Measurements from ENCODE around the gene CFAP161.
A peak's percentile ranks its signal among the peaks of the same experiment; 100 is the strongest.
"Not testable (repeated sequence)": the region's sequence is repeated elsewhere in the genome, so short reads cannot be mapped to it uniquely, and the experiment has no call there.

CFAP161 gene

DNA sequence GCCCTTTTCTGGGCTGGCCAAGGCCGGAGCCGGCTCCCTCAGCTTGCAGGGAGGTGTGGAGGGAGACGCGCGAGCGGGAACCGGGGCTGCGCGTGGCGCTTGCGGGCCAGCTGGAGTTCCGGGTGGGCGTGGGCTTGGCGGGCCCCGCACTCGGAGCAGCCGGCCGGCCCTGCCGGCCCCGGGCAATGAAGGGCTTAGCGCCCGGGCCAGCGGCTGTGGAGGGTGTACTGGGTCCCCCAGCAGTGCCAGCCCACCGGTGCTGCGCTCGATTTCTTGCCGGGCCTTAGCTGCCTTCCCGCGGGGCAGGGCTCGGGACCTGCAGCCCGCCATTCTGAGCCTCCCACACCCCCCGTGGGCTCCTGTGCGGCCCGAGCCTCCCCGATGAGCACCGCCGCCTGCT lies 24.5 kb downstream of the CFAP161 start:
- not testable (repeated sequence) for DNase-seq (ENCODE audit: low spot score)

DNA sequence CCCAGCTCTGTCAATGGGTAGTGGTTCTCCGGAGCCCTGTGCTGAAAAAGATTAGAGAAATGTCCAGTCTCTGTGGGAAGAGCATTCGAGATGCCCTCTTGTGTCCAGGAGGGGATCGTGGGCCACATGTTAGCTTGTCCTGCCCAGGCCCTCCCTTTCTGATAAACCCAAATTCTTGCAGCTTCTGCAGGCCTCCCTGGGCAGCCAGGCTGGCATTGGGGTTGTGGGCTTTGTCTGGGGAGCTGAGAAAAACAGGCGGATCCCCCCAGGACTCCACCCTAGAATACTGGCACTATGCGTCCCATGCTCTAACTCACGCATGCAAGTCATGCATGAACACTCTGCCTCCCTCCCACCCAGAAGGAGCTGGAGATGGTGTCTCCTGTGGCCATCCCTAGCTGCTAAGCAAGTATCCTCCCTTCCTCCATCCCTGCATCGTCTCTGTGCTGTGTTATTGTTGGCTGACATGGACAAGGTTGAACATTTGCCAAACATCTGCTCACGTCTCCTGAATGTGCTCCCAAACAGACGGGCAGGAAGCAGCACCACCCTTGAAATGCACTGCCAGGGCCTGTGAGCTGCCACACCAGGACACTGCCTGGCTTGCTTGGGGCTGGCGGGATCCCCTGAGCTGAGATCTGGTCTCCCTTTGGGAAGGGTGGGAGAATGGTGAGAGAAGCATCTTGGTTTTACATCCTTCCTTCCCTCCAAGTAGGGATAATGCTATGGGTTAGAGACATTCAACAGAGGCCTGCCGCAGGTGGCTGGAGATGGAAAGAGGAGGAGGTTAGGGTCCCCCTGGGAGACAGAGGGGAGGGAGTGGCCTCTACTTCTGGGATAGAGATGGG lies 26.5 kb downstream of the CFAP161 start:
- no peak for DNase-seq (ENCODE audit: low spot score)

DNA sequence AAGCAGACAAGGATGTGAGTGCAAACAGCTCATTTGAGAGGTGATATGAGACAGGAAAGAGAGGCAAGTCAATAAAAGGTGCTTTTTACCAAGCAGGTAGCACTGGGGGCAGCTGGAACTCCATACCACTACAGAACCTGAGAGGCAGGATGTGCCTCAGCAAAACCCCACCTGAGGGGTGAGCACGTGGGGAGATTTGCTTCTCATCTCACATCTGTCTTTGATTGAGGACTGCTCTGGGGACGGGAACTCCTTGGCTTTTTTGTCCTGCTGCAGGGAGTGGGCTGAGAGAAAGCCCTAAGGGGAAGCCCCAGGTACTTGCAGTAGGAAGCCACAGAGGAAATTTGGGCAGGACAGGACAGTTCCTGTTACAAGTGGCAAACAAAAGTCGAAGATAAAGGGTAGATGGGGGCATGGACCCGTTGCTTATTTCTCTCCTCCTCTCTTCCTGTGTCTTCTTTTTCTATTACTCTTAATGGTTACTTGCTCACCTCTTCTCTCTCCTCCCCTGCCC lies 27.1 kb downstream of the CFAP161 start:
- no peak for DNase-seq (ENCODE audit: low spot score)

DNA sequence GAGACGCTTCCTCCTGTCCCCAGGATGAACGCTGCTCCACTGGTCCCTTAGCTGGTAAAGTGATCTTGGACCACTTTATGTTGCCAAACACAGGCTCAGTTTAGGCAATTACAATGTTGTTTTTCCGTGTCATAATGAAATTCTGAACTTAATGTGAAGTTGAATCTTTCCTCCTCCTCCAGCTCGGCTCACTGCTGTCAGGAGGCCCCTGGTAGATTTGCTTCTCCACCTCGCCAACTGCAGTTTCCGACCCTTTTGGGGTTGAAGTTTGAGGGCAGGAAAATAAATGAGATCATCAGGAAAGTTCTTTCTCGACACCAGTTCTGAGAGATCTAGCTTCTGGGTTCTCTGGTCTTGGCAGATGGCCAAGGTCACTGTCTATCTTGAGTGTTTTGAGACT lies 27.8 kb downstream of the CFAP161 start:
- peak; percentile 28 for DNase-seq (ENCODE audit: low spot score)

DNA sequence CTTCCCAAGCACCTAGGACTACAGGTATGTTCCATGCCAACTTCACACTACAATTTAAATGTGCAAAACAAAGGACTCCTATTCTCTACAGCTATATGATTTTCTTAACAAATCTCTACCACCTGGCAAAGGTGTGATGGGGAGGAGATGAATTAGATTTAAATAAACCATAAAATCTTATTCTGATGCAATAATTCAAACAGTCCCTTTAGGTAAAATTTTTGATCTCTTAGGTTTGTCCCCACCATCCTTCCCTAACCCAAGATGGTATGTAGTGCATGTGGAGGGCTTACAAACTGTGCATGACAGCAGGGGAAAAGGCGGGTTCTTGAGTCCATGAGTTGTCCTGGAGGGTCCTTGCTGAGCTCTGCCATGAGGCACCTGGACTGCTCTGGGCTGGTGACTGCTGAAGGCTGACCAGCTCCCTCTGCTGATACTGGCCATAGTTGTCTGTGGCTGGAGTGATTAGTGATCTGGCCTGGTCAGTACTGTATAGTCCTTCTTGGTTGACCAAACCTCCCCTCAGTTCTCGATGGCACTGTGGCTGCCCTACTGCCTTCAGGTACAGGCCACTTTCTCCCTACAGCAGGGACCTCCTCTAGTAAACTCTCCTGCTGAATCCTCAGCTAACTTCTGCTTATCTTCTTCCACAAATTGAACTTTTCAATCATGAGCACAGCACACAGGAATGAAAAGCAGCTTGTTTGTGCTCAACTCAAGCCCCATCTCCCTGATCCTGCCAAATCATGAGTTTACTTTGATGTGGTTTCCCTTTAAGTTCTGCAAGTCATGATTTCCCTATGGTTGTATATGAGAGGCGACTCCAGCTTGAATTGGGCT lies 30.1 kb downstream of the CFAP161 start:
- peak; percentile 49 for DNase-seq (ENCODE audit: low spot score)

DNA sequence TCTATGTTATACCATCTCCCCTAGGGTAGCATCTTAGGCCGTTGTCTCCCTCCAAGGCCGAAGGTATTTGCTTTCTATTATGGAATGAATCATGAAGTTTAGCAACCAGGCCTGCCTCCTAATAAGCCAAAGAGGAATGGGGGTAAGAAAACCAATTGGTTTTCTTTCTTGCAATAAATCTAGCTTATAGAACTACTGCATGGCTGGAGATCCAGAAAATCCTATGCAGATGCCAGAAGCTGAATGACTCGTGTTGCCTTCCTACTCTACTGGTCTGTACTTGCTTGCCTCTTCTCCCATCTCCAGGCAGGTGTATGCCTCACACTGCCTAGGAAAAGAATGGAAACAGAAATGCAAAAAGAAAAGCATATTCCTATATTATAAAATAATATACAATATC lies 31.5 kb downstream of the CFAP161 start:
- no peak for DNase-seq (ENCODE audit: low spot score)

DNA sequence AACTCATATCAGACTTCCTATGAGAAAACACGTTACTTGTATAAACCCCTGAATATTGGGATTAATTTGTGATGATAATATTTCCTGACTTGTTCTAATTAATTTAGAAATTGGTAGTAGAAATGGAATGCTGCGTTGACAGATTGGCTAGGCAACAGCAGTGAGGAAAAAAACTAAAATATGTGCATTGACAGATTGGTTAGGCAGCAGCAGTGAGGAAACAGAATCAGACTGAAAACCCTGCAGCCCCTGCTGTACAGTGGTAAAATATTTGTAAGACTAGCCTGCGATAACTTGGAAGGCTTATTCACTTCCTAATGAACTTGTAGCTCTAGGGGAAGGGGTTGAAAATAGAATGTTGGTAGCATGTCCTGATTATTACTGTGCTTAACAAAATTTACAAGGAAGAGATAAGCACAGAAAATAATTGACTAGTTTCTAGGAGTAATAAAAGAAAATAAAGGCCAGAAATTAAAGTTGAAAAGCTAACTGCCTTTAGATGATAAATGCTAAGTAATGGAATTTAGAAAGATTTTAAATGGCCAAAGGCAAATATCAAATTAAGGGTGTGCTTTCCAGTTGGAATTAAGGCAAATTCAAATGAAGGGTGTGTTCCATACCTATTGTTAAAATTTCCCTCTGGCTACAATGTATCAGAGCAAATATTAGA lies 32.7 kb downstream of the CFAP161 start:
- no peak for DNase-seq (ENCODE audit: low spot score)

DNA sequence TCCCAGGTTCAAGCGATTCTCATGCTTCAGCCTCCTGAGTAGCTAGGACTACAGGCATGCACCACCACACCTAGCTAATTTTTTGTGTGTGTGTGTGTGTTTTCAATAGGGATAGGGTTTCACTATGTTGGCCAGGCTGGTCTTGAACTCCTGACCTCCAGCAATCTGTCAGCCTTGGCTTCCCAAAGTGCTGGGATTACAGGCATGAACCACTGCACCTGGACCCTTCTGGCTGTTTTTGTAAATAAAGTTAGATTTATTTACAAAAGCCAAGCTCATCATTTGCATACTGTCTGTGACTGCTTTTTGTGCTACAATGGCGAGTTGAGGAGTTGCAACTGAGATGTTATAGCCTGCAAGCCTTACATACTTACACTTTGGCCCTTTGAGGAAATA lies 34.1 kb downstream of the CFAP161 start:
- DNase-seq (ENCODE audit: low spot score): no peak

DNA sequence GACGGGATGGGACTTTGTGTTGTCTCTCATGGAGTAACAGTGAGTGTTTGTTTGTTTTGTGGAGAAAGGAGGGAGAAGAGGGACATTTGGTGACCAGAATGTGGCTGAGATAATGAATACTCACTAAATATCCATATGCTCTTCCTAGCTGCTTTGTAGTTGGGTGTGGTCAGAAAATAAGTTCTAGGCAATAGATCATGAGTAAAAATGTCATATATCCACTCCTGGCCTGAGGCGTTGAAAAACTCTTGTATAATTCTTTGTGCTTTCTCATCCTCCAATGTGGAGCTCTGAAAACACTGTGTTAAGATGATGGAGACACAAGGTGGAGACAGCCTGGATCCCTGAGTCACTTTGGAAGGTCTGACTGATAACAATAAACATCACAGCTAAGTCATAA lies 34.6 kb downstream of the CFAP161 start:
- DNase-seq (ENCODE audit: low spot score): peak; percentile 23

DNA sequence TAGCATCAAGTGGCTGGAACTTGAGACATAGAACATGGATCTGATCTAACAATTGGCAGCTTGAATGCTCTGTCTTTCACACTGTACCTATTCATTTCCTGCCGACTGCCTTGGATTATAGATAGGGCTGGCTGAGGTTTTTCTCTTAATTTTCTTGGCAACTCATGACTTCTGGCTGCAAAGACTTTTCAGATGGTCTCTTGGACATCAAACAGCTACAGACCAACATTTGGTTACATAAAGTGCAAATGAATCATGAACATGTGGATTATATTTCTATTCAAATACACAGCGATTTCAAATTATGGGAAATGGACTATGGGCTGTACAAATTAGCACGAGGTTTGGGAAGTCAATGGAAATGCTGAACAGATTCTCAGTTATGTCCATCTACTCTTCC lies 36.4 kb downstream of the CFAP161 start:
- DNase-seq (ENCODE audit: low spot score): no peak

DNA sequence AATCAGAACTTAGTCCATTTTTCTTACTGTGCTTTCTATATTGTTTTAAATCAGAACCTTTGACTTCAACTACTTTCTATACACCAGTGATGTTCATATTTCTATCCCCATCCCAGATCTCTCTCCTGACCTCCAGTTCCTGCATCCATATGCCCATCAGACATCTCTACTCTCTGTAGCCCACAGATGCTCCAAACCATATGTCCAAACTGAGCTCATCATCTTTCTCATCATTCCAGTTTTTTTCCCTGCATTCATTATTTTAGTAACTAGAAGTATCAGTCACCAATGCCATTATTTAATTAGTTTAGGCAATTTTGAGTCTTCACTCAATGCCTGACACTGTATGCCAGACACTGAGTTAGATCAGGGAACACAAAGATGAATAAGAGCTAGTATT lies 37.2 kb downstream of the CFAP161 start:
- no peak for DNase-seq (ENCODE audit: low spot score)

DNA sequence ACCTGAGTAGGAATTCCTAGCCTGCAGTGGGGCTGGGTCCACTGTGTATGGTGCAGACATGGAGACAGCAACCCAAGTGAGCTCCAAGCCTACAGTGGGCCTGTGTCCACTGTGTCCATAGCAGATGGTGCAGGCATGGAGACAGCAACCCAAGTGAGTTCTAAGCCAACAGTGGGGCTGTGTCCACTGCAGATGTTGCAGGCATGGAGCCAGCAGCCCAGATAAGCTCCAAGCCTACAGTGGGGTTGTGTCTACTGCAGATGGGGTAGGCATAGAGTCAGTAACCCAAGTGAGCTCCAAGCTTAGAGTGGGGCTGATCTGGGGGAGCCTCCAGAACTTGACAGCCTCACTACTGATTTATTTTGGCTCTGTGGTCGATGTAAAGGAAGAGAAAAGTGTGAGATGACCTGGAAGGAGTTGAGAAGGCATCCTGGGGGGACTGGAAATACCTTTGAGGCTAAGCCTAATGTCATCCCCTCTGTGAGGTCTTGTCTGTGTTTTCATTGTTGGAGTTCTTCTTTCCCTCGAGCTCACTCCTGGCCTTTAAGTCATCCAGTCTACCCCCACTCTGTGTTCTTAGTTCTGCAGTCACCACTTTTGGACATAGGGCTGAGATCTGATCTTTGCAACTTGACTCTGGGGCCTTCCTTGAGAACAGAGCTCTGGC lies 40.2 kb downstream of the CFAP161 start:
- no peak for DNase-seq (ENCODE audit: low spot score)

DNA sequence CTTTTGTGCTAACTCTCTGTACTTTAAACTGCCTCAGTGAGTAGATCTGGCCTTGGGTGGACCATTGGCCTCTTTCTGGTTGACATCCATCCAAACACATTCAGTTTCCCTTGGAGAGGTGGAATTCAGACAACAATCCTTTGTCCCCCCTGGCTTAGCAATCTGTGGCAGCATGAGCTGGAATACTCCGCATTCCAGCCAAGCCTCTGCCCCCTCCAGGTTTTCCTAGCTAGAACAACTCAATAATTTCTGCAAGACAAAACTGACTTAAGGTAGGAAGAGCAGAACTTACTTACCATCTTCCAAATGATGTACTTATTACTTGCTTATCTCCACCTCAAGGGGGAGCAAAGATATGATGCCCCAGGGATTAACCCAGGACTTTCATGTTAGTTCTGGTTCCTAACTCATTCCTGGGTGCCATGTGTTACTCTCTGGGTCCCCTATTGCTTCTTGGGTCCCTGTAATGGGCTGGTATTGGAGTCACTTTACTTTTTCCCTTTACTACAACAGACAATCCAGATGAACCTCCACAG lies 40.8 kb downstream of the CFAP161 start:
- DNase-seq (ENCODE audit: low spot score): no peak

DNA sequence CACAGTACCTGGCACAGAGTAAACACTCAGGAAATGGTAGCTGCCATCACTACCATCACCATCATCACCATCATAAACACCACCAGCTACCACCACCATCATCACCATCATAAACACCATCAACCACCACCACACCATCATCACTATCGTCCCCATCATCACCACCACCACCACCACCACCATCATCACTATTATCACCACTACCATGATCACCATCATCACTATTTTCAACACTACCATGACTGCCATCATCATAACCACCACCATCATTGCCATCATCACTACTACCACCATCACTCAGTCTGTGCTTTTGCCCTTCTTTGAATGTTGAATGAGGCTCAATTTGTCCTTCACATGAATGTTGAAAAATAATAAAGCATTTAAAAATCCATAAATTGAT lies 41.4 kb downstream of the CFAP161 start:
- DNase-seq (ENCODE audit: low spot score): no peak

DNA sequence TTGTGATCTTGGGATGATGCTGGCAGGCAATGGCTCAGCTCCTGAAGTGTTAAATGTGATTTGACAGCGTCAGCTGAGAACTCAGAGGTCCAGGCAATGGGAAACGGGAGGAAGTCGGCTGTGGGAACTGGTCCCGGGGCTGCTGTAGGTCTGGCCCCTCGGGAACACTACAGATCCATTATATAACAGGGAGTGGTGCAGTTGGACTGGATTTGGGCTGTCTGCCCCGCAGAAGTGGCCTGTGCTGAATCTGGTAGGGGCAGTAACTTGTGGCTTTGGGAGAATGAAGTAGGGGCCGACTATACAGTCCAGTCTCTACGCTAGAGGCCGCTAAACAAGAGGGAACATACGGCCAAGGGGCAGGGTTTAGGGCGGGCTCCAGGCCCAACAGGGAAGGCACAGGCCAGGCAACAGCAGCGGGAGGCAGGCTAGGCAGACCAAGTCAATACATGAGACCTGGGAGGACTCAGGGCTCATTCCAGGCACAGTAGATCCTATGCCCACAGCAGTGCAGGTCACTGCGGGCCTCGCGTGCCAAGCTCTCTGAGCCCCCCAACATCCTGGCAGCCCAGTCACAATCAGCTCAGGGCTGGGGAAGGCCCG lies 42.3 kb downstream of the CFAP161 start:
- no peak for DNase-seq (ENCODE audit: low spot score)

DNA sequence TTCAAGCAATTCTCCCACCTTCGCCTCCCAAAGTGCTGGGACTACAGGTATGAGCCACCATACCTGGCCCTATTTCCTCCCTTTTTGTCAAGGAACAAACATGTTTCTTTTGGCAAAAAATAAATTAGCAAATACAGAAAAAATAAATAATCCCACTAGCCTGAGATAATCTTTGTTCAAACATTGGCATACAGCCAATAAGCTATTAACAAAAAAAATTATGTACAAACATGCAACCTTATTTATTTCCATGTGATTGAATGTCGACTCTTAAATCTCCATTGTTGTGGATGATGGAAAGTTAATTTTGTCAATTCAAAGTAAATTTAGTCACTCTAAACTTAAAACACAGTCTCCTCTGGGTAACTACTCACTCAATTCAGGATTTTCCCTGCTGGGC lies 44.3 kb downstream of the CFAP161 start:
- DNase-seq (ENCODE audit: low spot score): no peak

DNA sequence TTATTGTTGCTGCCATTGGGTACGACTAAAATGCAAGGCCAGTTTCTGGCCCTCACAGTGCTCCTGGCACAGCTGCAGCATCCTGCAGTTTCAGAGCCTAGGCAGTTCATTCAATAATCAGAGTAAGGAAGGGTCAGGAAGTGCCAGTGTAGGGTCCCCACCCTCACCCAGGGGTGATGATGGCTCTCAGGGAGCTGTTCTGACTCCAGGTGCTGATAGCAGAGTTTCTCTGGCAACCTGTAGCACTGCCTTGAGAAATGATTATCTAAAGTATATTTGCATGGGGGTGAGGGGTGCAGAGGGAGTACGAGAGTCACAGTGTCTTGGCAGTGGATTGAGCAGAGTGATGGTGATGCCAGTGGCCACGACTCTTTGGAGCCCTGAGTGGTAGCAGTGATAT lies 47.1 kb downstream of the CFAP161 start:
- no peak for DNase-seq (ENCODE audit: low spot score)

DNA sequence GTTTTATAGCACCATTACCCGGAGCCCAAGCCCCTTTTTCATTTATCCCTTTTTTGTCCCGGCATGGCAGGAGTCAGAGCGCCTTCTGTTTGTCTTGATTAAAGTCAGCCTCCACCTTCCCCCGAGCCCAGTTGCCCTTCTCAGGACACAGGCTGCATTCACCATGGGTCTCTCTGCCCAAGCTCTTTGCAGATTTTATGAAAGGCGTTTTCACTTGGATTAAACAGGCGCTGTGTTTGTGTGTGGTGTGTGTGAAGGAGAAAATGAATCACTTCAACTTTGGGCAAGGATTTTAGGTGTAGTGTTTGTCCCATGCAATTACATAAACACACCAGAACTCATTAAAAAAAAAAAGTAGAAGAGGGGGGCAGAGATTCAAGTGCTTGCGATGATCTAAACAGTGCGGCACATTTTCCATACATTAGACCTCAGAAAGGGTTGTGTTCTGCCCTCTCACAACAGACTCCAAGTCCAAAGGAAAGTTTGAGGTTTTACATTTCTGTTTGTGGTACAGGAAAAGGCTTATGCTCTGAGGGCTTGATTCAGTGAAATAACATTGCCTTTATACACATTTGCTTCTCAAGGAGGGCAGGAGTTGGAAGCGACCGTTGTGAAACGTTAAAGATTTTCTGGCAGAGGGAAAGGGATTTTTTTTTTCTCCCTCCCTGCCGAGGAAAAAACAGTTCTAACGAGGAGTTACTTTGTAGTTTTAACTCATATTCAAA lies 48.1 kb downstream of the CFAP161 start:
- DNase-seq (ENCODE audit: low spot score): no peak

DNA sequence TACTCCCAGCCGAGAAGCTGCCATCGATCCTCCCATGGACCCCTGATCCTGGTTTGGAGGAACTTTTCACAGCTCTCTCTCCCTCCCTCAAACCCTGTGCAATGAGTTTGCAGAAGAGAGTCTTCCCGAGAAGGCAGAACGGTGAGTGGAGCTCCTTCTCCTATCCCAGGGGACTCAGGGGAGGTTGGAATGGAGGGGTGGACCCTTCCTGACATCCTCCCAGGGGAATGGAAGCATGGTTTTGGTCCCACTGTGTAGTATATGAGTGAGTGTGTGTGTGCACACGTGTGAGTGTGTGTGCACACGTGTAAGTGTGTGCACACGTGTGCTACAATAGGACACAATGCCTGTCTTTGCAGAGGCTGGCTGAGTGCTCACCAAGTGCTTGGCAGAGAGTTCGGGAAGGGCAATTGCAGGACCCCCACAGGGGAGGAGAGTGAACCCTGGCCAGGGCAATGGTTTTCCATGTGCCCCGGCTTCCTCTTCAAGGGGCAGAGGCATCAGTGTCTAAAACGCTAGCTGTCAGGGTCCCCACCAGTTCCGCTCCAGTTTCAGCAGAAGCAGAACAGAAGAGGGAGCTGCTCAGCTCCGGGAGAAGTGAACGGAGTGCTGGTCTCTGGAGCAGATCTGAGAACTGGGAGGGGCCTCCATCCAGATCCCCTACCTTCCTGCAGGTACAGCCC lies 48.8 kb downstream of the CFAP161 start:
- DNase-seq (ENCODE audit: low spot score): no peak

DNA sequence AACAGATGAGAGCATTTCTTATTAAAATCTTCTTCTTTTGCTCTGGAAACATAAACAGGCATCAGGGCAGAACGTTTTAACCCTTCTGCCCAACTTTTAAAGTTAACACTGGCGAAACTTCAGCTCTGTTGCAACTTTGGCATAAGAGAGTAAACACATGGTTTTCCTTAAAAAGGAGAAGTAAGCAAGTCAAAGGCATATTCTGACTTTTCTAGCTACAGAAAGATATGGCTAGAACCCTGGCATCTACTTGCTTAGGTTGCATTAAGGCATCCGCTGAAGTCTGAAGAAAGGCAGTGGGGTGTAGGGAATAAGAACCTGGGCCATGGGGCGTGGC lies 49.3 kb downstream of the CFAP161 start:
- DNase-seq (ENCODE audit: low spot score): no peak
